ENCODE results near the gene PIAS1.

GRCh38 chr15:68143785-68144184 is 89.7 kb downstream of the PIAS1 start:
- no peak for TF ChIP-seq CTCF (IDR thresholded peaks at IDR 0.05)
- TF ChIP-seq POLR2A (IDR thresholded peaks at IDR 0.05) = no peak
